Measurements from ENCODE around the gene NID2.

The NID2 gene

DNA sequence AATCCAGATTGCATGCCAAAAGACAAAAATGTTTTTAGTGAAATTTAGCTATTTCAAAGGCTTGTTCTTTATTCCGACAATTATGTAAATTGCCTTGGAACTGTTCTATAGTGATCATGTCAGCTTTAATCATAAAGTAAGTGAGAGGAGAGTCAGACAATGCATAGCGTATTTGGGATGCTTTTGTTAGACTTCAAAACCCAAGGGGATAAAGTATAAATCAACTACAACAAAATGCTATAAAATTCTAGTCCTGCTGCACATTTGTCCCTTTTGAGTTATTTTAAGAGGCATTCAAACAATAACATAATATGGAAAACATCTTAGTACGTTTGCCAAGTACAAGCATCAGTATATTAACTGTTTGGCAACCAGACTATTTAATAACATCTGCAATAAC lies 68.2 kb downstream of the NID2 start:
- TF ChIP-seq TAF1 (IDR thresholded peaks at IDR 0.05; ENCODE audit: low read depth, low read length) (no peak), SPI1 (IDR thresholded peaks at IDR 0.05; ENCODE audit: low read depth, low read length) (no peak), POU2F2 (IDR thresholded peaks at IDR 0.05; ENCODE audit: low read depth, low read length) (no peak), POLR2A (IDR thresholded peaks at IDR 0.05; ENCODE audit: low read depth, low read length) (no peak), POLR2AphosphoS5 (IDR thresholded peaks at IDR 0.05; ENCODE audit: low read depth, low read length) (no peak)
- DNase-seq (ENCODE audit: insufficient read length, low spot score) (no peak), FAIRE-seq (no peak)

DNA sequence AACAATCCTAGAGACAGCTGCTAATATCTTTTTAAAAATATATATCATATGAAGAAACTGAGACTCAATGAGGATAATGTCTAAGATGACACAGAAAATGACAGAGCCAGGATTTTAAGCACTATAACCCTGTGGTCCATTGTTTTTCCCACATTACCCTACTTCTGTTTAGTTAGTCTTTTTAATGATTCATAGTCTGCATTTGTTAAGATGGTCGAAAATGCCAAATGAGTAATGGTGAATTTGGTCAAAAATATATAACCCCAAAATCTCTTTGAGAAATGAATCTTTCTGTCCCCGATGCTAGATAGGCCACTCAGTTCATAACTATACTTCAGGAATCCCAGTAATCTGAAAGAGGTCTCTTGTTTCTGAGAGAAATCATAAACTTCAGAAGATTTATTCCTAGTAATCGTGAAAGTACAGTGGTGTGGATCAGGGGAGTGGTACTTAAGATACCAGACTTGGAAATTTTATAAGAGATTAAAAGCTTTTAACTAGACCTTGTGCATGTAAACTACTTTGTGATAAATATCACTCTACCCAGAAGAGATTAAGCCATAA lies 68.8 kb downstream of the NID2 start:
- DNase-seq (ENCODE audit: insufficient read length, low spot score): no peak
- no peak for FAIRE-seq
- TF ChIP-seq PAX5 (IDR thresholded peaks at IDR 0.05; ENCODE audit: insufficient read depth, low read length, severe bottlenecking) (no peak), SPI1 (IDR thresholded peaks at IDR 0.05; ENCODE audit: low read depth, low read length) (no peak), POU2F2 (IDR thresholded peaks at IDR 0.05; ENCODE audit: low read depth, low read length) (no peak), POLR2A (IDR thresholded peaks at IDR 0.05; ENCODE audit: low read depth, low read length) (no peak), TAF1 (IDR thresholded peaks at IDR 0.05; ENCODE audit: low read depth, low read length) (no peak), POLR2AphosphoS5 (IDR thresholded peaks at IDR 0.05; ENCODE audit: low read depth, low read length) (no peak)

GRCh38 chr14:51999084-51999483 lies 69.8 kb downstream of the NID2 start:
- TF ChIP-seq POLR2AphosphoS5 (IDR thresholded peaks at IDR 0.05; ENCODE audit: low read depth, low read length): no peak
- no peak for TF ChIP-seq PAX5 (IDR thresholded peaks at IDR 0.05; ENCODE audit: insufficient read depth, low read length, severe bottlenecking)
- no peak for TF ChIP-seq SPI1 (IDR thresholded peaks at IDR 0.05; ENCODE audit: low read depth, low read length)
- TF ChIP-seq POLR2A (IDR thresholded peaks at IDR 0.05; ENCODE audit: low read depth, low read length): no peak
- no peak for DNase-seq (ENCODE audit: insufficient read length, low spot score)
- FAIRE-seq: no peak

- FAIRE-seq: no peak
- DNase-seq (ENCODE audit: insufficient read length, low spot score): no peak
- TF ChIP-seq SPI1 (IDR thresholded peaks at IDR 0.05; ENCODE audit: low read depth, low read length) (no peak), POLR2AphosphoS5 (IDR thresholded peaks at IDR 0.05; ENCODE audit: low read depth, low read length) (no peak), POU2F2 (IDR thresholded peaks at IDR 0.05; ENCODE audit: low read depth, low read length) (no peak), PAX5 (IDR thresholded peaks at IDR 0.05; ENCODE audit: insufficient read depth, low read length, severe bottlenecking) (no peak), POLR2A (IDR thresholded peaks at IDR 0.05; ENCODE audit: low read depth, low read length) (no peak), TAF1 (IDR thresholded peaks at IDR 0.05; ENCODE audit: low read depth, low read length) (no peak)
Observed at GRCh38 chr14:51998348-51998747, 70.5 kb downstream of the NID2 start.

GRCh38 chr14:51996148-51996746 lies 72.6 kb downstream of the NID2 start:
- no peak for DNase-seq (ENCODE audit: insufficient read length, low spot score)
- TF ChIP-seq PAX5 (IDR thresholded peaks at IDR 0.05; ENCODE audit: insufficient read depth, low read length, severe bottlenecking): no peak
- no peak for TF ChIP-seq POLR2AphosphoS5 (IDR thresholded peaks at IDR 0.05; ENCODE audit: low read depth, low read length)
- TF ChIP-seq POU2F2 (IDR thresholded peaks at IDR 0.05; ENCODE audit: low read depth, low read length): no peak
- no peak for FAIRE-seq

DNA sequence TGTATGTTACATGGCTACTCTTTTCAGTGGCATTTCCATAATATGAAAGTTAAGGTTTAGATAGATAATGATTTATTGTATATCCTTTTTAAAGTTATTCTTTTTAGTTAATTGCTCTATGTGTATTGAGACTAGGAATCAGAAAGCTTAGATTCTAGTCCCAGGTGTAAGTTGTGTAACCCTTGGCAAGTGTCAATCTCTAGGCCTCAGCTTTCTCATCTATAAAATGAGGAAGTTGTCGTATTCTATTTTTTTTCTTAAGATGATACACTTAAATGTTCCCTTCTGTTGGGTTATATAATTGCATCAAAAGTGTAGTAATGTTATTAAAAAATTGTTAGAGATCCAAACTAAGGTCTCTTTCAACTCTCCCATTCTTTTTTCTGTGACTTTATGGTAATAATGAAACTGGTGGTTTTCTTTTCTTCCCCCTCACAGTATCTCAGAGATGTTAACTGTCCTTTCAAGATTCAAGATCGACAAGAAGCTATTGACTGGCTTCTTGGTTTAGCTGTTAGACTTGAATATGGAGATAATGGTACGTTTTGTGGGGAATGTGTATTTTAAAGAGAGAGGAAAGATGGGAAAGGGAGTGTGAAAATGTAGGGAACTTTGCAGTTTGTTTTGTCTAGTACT lies 75.5 kb downstream of the NID2 start:
- FAIRE-seq: peak; percentile 23
- DNase-seq (ENCODE audit: insufficient read length, low spot score): no peak
- TF ChIP-seq PAX5 (IDR thresholded peaks at IDR 0.05; ENCODE audit: insufficient read depth, low read length, severe bottlenecking) (no peak), SPI1 (IDR thresholded peaks at IDR 0.05; ENCODE audit: low read depth, low read length) (no peak), POLR2AphosphoS5 (IDR thresholded peaks at IDR 0.05; ENCODE audit: low read depth, low read length) (no peak), POU2F2 (IDR thresholded peaks at IDR 0.05; ENCODE audit: low read depth, low read length) (no peak), TAF1 (IDR thresholded peaks at IDR 0.05; ENCODE audit: low read depth, low read length) (no peak), POLR2A (IDR thresholded peaks at IDR 0.05; ENCODE audit: low read depth, low read length) (no peak)

GRCh38 chr14:51990488-51990887 lies 78.4 kb downstream of the NID2 start:
- DNase-seq (ENCODE audit: insufficient read length, low spot score) (no peak), FAIRE-seq (no peak)
- TF ChIP-seq PAX5 (IDR thresholded peaks at IDR 0.05; ENCODE audit: insufficient read depth, low read length, severe bottlenecking) (no peak), SPI1 (IDR thresholded peaks at IDR 0.05; ENCODE audit: low read depth, low read length) (no peak), TAF1 (IDR thresholded peaks at IDR 0.05; ENCODE audit: low read depth, low read length) (no peak), POU2F2 (IDR thresholded peaks at IDR 0.05; ENCODE audit: low read depth, low read length) (no peak), POLR2A (IDR thresholded peaks at IDR 0.05; ENCODE audit: low read depth, low read length) (no peak), POLR2AphosphoS5 (IDR thresholded peaks at IDR 0.05; ENCODE audit: low read depth, low read length) (no peak)

DNA sequence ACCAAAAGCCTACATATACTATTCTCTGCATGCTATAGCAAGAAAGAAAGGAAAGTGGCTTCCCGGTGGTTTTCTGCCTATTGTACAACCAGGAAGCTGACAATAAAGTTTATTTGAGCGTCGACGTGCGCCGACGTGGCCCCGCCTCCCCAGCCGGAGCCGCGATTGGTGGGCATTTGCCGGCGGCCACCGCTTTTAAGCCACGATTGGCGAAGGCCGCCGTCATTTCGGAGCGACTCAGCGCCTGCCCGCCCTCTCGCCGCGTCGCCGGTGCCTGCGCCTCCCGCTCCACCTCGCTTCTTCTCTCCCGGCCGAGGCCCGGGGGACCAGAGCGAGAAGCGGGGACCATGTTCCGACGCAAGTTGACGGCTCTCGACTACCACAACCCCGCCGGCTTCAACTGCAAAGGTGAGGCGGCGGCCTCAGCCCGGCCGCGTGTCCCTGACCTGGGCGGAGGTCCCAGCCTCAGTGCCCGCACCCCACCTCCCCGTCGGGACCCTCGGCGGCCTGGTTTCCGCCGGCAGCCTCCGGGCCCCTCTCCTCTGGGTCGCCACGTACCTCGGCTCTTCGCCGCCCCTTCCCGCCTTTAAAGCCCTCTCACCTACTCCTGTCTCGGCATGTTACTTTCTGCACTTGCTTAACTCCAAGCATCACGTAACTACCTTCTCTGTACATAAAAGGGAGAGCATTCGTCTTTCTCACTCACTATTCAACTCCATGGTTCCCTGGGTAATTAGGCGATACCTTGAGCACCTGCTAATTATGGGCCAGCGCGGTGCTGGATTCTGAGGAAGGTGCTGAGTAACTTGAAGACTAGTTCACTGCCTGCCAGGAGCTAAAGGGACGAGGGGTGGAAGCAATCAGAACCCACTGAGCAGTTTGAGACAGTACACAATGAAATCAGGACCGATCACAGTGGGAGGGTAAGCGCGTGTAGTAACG lies 79.3 kb downstream of the NID2 start, which contains the start of gene RTRAF:
Gene RTRAF, plus strand, starts transcription at position 254 of the 942 bp plus-strand sequence. Its CDS starts 94 bp downstream, at position 348.
- DNase-seq (ENCODE audit: insufficient read length, low spot score): peak; percentile 77
- TF ChIP-seq POLR2AphosphoS5 (IDR thresholded peaks at IDR 0.05; ENCODE audit: low read depth, low read length) (peak; percentile 89), POLR2A (IDR thresholded peaks at IDR 0.05; ENCODE audit: low read depth, low read length) (peak; percentile 92), TAF1 (IDR thresholded peaks at IDR 0.05; ENCODE audit: low read depth, low read length) (peak; percentile 54; the same call in 1 of the 2 replicates), SPI1 (IDR thresholded peaks at IDR 0.05; ENCODE audit: low read depth, low read length) (no peak), PAX5 (IDR thresholded peaks at IDR 0.05; ENCODE audit: insufficient read depth, low read length, severe bottlenecking) (no peak), POU2F2 (IDR thresholded peaks at IDR 0.05; ENCODE audit: low read depth, low read length) (0 out of 2 replicates have a peak, but pooled peaks have one; percentile 56)
- peak; percentile 99 for FAIRE-seq

DNA sequence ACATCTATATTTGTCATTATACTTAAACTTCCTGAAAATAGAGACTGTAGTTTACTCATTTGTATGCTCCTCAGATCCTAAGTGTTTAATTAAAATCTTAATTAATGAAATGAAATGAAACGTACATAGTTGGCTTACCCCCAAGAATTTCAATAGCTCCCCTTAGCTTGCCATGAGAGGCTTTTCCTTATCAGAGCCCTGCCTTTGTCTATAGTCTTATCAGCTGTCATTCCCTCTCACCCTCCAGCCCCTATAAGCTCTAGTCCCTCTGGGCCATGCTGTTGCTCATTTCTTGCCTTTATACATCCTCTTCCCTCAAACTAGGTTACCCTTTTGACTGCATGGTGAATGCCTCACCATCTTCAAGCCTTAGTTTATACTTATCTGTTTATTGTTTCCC lies 80.6 kb downstream of the NID2 start:
- DNase-seq (ENCODE audit: insufficient read length, low spot score) (no peak), FAIRE-seq (no peak)

More for the DNA sequence above, 80.6 kb downstream of the NID2 start:
- TF ChIP-seq SPI1 (IDR thresholded peaks at IDR 0.05; ENCODE audit: low read depth, low read length) (no peak), POLR2AphosphoS5 (IDR thresholded peaks at IDR 0.05; ENCODE audit: low read depth, low read length) (no peak), POU2F2 (IDR thresholded peaks at IDR 0.05; ENCODE audit: low read depth, low read length) (no peak), POLR2A (IDR thresholded peaks at IDR 0.05; ENCODE audit: low read depth, low read length) (no peak), PAX5 (IDR thresholded peaks at IDR 0.05; ENCODE audit: insufficient read depth, low read length, severe bottlenecking) (no peak), TAF1 (IDR thresholded peaks at IDR 0.05; ENCODE audit: low read depth, low read length) (no peak)

All from GM12891 (cell line).